Left renal pelvis (tissue), 4 donors: ENCODE measurements around the gene CCDC63. TPM values are rescaled to one million over a fixed set of nuclear protein-coding genes. Genes with fewer than 3 reads are reported as not detected.
"Not testable (repeated sequence)": the region's sequence is repeated elsewhere in the genome, so short reads cannot be mapped to it uniquely, and the experiment has no call there.

Source experiments
- DNase-seq, 4 donors: peaks; one replicate each; pipeline ENCODE4 v3.0.0-alpha.2; 2013; ENCODE audit warnings: low read depth in 4 of 4, low spot score in 3 of 4
- polyA plus RNA-seq, 4 donors: library from polyadenylated mRNA; unstranded; fragments of 120-200 nt; gene quantifications; one replicate each; pipeline ENCODE4 v1.2.1, GENCODE V29; 2013; ENCODE audit not compliant: insufficient read length in 4 of 4

The CCDC63 gene
- polyA plus RNA-seq, 4 donors, result not detected

GRCh38 chr12:110841007-110841406 lies 5.8 kb upstream of the CCDC63 start:
- DNase-seq, result no peak

GRCh38 chr12:110844131-110844530 lies 2.7 kb upstream of the CCDC63 start:
- no peak for DNase-seq

GRCh38 chr12:110844551-110845338 lies 2.0 kb upstream of the CCDC63 start:
- DNase-seq, result no peak

- no peak for DNase-seq
Observed at GRCh38 chr12:110845339-110845682, 1.5 kb upstream of the CCDC63 start.

- DNase-seq, result no peak
Observed at GRCh38 chr12:110848314-110848923, 1.6 kb downstream of the CCDC63 start.

GRCh38 chr12:110849221-110849620 lies 2.4 kb downstream of the CCDC63 start:
- DNase-seq, result no peak

GRCh38 chr12:110849748-110850403 lies 3.1 kb downstream of the CCDC63 start:
- DNase-seq, result no peak

GRCh38 chr12:110850762-110851161 lies 4.0 kb downstream of the CCDC63 start:
- no peak for DNase-seq

- peak in 3 of 4 donors; percentile 61 to 72 (median 64) for DNase-seq
Observed at GRCh38 chr12:110853836-110854235, 7.0 kb downstream of the CCDC63 start.

- no peak for DNase-seq
Observed at GRCh38 chr12:110856542-110856941, 9.8 kb downstream of the CCDC63 start.

- no peak for DNase-seq
Observed at GRCh38 chr12:110857528-110857927, 10.7 kb downstream of the CCDC63 start.

GRCh38 chr12:110857954-110858353 lies 11.2 kb downstream of the CCDC63 start:
- not testable (repeated sequence) for DNase-seq

- DNase-seq, result no peak
Observed at GRCh38 chr12:110858848-110859247, 12.1 kb downstream of the CCDC63 start.

- DNase-seq, result peak in 2 of 4 donors; percentile 12 to 14
Observed at GRCh38 chr12:110860833-110861296, 14.1 kb downstream of the CCDC63 start.

- no peak for DNase-seq
Observed at GRCh38 chr12:110861729-110862128, 14.9 kb downstream of the CCDC63 start.

GRCh38 chr12:110862329-110862728 lies 15.5 kb downstream of the CCDC63 start:
- DNase-seq, result no peak

GRCh38 chr12:110863161-110863560 lies 16.4 kb downstream of the CCDC63 start:
- no peak for DNase-seq

GRCh38 chr12:110865521-110865920 lies 18.7 kb downstream of the CCDC63 start:
- no peak for DNase-seq

GRCh38 chr12:110869026-110869425 lies 22.2 kb downstream of the CCDC63 start:
- no peak for DNase-seq

GRCh38 chr12:110869803-110870202 lies 23.0 kb downstream of the CCDC63 start:
- DNase-seq, result no peak

- DNase-seq, result no peak
Observed at GRCh38 chr12:110872100-110872499, 25.3 kb downstream of the CCDC63 start.

GRCh38 chr12:110874351-110874750 lies 27.6 kb downstream of the CCDC63 start:
- DNase-seq, result no peak
